Endothelial cell of umbilical vein (primary cell): ENCODE measurements around the gene FBXO2.

Experiments
- EZH2 ChIP-seq: IDR thresholded peaks from 2 replicates; pipeline ENCODE4 v1.6.1; 2012; ENCODE audit warnings: borderline replicate concordance, low read depth, mild to moderate bottlenecking, moderate library complexity, low read length, inconsistent platforms; ENCODE audit not compliant: severe bottlenecking
- FOS ChIP-seq: IDR thresholded peaks from 2 replicates; pipeline ENCODE4 v1.6.1; 2011; ENCODE audit warnings: mild to moderate bottlenecking, low read length, moderate library complexity, borderline replicate concordance; ENCODE audit not compliant: insufficient read depth
- JUN ChIP-seq: IDR thresholded peaks from 2 replicates; pipeline ENCODE4 v1.6.1; 2011; ENCODE audit warnings: borderline replicate concordance, low read depth; ENCODE audit not compliant: insufficient read length, insufficient read depth
- MYC ChIP-seq: IDR thresholded peaks from one replicate; pipeline ENCODE4 v1.6.1; 2011; ENCODE audit warnings: mild to moderate bottlenecking, low read depth, low read length
- POLR2AphosphoS5 ChIP-seq: IDR thresholded peaks from 2 replicates; pipeline ENCODE4 v1.6.1; 2012; ENCODE audit warnings: low read depth, mild to moderate bottlenecking, control low read depth, low read length, moderate library complexity; ENCODE audit not compliant: insufficient read depth
- TF ChIP-seq, protein P1 (sequence below), 2 donors: IDR thresholded peaks; 1 replicate in 1 of 2; 2 replicates in 1 of 2; pipeline ENCODE4 v1.5.1; 2011; ENCODE audit warnings: low read length in 2 of 2, mild to moderate bottlenecking in 2 of 2, moderate library complexity in 2 of 2, control low read depth in 1 of 2, inconsistent platforms in 1 of 2, low read depth in 1 of 2; ENCODE audit not compliant: insufficient read depth in 1 of 2; ENCODE audit errors: extremely low read depth in 1 of 2

DNA sequence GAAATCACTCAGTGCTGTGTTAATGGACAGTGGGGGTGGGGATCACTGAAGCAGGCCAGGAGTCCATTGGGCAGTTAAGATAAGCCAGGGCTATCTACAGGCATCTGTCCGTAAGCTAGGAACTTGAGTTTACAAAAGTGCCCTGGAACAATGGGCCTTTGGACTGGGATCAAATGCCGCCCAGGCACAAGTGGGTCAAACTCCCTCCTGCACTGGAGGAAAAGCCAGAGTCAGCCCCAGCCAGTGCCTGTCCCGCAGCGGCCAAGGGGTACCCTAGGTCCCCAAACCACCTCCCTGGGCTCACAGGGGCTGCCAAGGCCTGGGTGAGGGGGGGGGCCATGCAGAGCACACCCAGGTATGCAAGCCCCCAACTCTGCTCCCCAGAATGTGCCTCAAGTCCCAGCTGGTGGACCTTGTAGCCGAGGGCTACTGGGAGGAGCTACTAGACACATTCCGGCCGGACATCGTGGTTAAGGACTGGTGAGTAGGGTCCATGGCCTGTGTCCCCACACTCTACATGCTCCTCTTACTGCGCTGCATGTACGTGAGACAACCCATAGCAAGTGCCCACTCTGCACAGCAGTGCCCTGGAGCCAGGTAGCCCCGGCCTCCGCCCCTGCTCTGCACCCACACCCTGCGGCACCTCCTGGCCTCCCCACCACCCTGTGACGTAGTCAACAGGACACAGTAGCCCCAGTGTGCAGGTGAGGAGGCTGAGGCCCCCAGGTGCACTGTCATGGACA lies 17.5 kb upstream of the FBXO2 start:
- TF ChIP-seq, protein P1, sequence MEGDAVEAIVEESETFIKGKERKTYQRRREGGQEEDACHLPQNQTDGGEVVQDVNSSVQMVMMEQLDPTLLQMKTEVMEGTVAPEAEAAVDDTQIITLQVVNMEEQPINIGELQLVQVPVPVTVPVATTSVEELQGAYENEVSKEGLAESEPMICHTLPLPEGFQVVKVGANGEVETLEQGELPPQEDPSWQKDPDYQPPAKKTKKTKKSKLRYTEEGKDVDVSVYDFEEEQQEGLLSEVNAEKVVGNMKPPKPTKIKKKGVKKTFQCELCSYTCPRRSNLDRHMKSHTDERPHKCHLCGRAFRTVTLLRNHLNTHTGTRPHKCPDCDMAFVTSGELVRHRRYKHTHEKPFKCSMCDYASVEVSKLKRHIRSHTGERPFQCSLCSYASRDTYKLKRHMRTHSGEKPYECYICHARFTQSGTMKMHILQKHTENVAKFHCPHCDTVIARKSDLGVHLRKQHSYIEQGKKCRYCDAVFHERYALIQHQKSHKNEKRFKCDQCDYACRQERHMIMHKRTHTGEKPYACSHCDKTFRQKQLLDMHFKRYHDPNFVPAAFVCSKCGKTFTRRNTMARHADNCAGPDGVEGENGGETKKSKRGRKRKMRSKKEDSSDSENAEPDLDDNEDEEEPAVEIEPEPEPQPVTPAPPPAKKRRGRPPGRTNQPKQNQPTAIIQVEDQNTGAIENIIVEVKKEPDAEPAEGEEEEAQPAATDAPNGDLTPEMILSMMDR (IDR thresholded peaks at IDR 0.05; ENCODE audit: extremely low read depth in 1 of 2, insufficient read depth in 1 of 2, low read depth in 1 of 2, low read length in 2 of 2): no peak
- no peak for TF ChIP-seq POLR2AphosphoS5
- no peak for TF ChIP-seq FOS
- TF ChIP-seq JUN: no peak
- no peak for TF ChIP-seq EZH2
- no peak for TF ChIP-seq MYC
